OCI-LY3 (cell line): Measurements from ENCODE around the gene TPGS1.

ENCODE experiments used
- CTCF ChIP-seq: fragments of 200-600, 300-600 bp; sonication (generic); IDR thresholded peaks from 2 replicates; pipeline ENCODE4 v1.5.1; 2014; ENCODE audit warnings: antibody characterized with exemption, low read length, low read depth
- EZH2phosphoT487 ChIP-seq: fragments of 200-600 bp; shearing (Covaris generic); IDR thresholded peaks from 2 replicates; pipeline ENCODE4 v1.6.1; 2018; ENCODE audit warnings: antibody characterized with exemption, mixed run types, low read depth

- TF ChIP-seq CTCF (no peak), EZH2phosphoT487 (no peak)
These were observed 42.1 kb upstream of the TPGS1 start for GRCh38 chr19:465056-465816.
